Natural killer cell (primary cell): ENCODE data around the gene PPFIBP2. TPM values are rescaled to one million over a fixed set of nuclear protein-coding genes. Genes with fewer than 3 reads are reported as not detected.

Experiments
- ATAC-seq, 3 donors: fragments of 150-1000 bp in 2 of 3; fragments of 200-7000 bp in 1 of 3; cut with Tn5 transposase; 1 replicate in 1 of 3; 2 replicates in 2 of 3; pipeline ENCODE4 v1.10.0; 2021; ENCODE audit warnings: mild to moderate bottlenecking in 2 of 3, moderate library complexity in 2 of 3
- DNase-seq, 2 donors: peaks; one replicate each; pipeline versions ENCODE4 v3.0.0 to v3.0.0-alpha.2; 2013 to 2021; ENCODE audit warnings: mixed read lengths in 1 of 2
- H3K27ac ChIP-seq: one replicate; pipeline ENCODE4 v1.5.1; 2013; ENCODE audit warnings: mild to moderate bottlenecking, low read length
- H3K27me3 ChIP-seq: one replicate; pipeline ENCODE4 v1.6.1; 2013; ENCODE audit warnings: low read length; ENCODE audit not compliant: control insufficient read depth, insufficient read depth
- H3K36me3 ChIP-seq: one replicate; pipeline ENCODE4 v1.6.1; 2013; ENCODE audit warnings: low read length; ENCODE audit not compliant: control insufficient read depth, insufficient read depth
- H3K4me1 ChIP-seq: one replicate; pipeline ENCODE4 v1.6.1; 2013; ENCODE audit warnings: low read length; ENCODE audit not compliant: control insufficient read depth, insufficient read depth
- H3K4me3 ChIP-seq: one replicate; pipeline ENCODE4 v1.5.1; 2013; ENCODE audit warnings: low read length
- H3K9me3 ChIP-seq: one replicate; pipeline ENCODE4 v1.6.1; 2013; ENCODE audit warnings: low read length; ENCODE audit not compliant: control insufficient read depth, insufficient read depth
- H3K27ac Mint-ChIP-seq, 2 donors: one replicate each; pipeline ENCODE4 v1.8.0; 2022; ENCODE audit warnings: mild to moderate bottlenecking in 2 of 2, mixed read lengths in 2 of 2, moderate library complexity in 1 of 2
- H3K27me3 Mint-ChIP-seq, 2 donors: one replicate each; pipeline ENCODE4 v1.8.0; 2022; ENCODE audit warnings: low read depth in 2 of 2, mixed read lengths in 2 of 2
- H3K36me3 Mint-ChIP-seq: one replicate; pipeline ENCODE4 v1.8.0; 2022; ENCODE audit warnings: mixed read lengths
- H3K4me1 Mint-ChIP-seq, 2 donors: one replicate each; pipeline ENCODE4 v1.8.0; 2022; ENCODE audit warnings: mixed read lengths in 2 of 2
- H3K4me3 Mint-ChIP-seq: one replicate; pipeline ENCODE4 v1.8.0; 2022; ENCODE audit warnings: mild to moderate bottlenecking, moderate library complexity, mixed read lengths
- H3K9me3 Mint-ChIP-seq, 2 donors: one replicate each; pipeline ENCODE4 v1.8.0; 2022; ENCODE audit warnings: mixed read lengths in 2 of 2
- CTCF ChIP-seq: fragments of 200-600 bp; IDR thresholded peaks from one replicate; pipeline ENCODE4 v1.8.0; 2022; ENCODE audit warnings: antibody characterized with exemption
- WGBS: methylation state at CpG from one replicate; pipeline ENCODE4 v1.1.7; 2013; ENCODE audit warnings: missing lambda C conversion rate; ENCODE audit not compliant: insufficient coverage; 5-methylcytosine and 5-hydroxymethylcytosine counted together
- intact Hi-C: fragments of 100-400 bp; cut with micrococcal nuclease; formaldehyde crosslinking; loops from one replicate; pipeline ENCODE4 v1.14.2; 2022
- total RNA-seq, 4 donors: library from RNA; stranded (reverse); fragments of 120-200 nt in 1 of 4; gene quantifications; one replicate each; pipeline versions ENCODE4 v1.2.3 to v1.2.4, GENCODE V29; 2013 to 2022

PPFIBP2 gene
- total RNA-seq, 3 donors from 2014 or later (not counting 1 experiment from before 2014, with no cell fraction given): 15.1 to 23.7 (median 23.1) TPM

DNA sequence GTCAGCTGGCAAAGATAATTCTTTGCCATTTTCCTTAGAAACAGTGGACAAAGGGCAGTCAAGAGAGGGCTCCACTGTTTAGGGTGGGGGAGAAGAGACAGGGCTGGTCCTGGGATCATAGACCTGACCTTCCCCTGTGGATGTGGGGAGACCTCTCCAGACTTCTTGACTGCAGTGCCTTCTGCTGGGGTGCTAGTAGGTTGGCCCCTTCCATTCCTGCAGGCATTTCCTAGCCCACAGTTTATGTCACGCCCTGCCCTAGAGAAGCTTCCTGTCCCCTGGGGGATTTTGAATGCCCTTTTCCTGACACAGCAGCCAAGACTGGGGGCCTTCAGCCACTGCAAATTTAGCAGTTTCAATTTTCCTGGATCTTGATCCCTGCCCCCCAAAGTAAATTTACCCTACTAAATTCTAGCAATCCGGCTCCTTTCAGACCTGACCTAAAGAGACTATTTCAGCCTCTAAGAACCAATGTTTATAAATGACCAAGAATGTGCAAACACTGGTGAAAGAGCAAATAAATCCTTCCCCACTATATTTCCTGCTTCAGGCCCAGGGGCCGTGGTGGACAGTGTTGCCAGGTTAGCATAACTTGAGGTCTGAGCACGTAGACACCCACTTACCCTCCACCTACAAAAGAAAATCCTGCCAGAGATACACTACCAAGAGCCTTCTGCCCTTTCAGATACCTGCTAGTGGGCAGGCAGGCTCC lies 58.4 kb downstream of the PPFIBP2 start:
- Histone ChIP-seq H3K27me3 (no peaks in the 10 kb centered on the region), H3K9me3 (no peaks in the 10 kb centered on the region), H3K36me3 (no peaks in the 10 kb centered on the region), H3K27ac (no peak overlapping the region), H3K4me1 (peaks cover 10% of the 10 kb centered on the region), H3K4me3 (no peak overlapping the region)
- no peaks in the 10 kb centered on the region for H3K9me3 Mint-ChIP-seq
- WGBS: 83% methylated on average over 4 of the region's 4 CpGs
- H3K4me1 Mint-ChIP-seq: peaks cover 14 to 28% of the 10 kb centered on the region in 2 donors
- H3K4me3 Mint-ChIP-seq: no peak overlapping the region
- H3K36me3 Mint-ChIP-seq: no peaks in the 10 kb centered on the region
- no peak for TF ChIP-seq CTCF
- peaks cover 0 to 14% of the 10 kb centered on the region in 2 donors for H3K27me3 Mint-ChIP-seq
- H3K27ac Mint-ChIP-seq: peak overlapping the region in 1 of 2 donors; percentile 52
- ATAC-seq (no peak), DNase-seq (no peak)
- intact Hi-C loops: no loop called here

DNA sequence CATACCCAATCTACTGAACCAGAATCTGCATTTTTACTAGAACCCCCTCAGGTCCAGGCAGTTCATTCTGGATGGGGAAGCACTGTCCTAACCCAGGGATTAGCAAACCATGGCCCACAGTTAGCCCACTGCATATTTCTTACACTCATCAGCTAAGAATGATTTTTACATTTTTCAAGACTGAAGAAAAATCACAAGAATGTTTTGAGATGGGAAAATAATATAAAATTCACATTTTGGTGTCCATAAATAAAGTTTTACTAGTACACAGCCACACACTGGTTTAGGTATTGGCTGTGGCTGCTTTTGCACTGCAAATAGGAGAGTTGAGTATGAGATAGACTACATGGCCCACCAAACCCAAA lies 59.4 kb downstream of the PPFIBP2 start:
- H3K36me3 ChIP-seq: no peaks in the 10 kb centered on the region
- TF ChIP-seq CTCF: no peak
- DNase-seq (no peak), ATAC-seq (no peak)
- H3K4me1 ChIP-seq: peaks cover 20% of the 10 kb centered on the region
- intact Hi-C loops: no loop called here
- Mint-ChIP-seq H3K27me3 (peaks cover 0 to 24% of the 10 kb centered on the region in 2 donors), H3K4me1 (peaks cover 24 to 38% of the 10 kb centered on the region in 2 donors), H3K4me3 (no peak overlapping the region), H3K27ac (no peak overlapping the region), H3K36me3 (no peaks in the 10 kb centered on the region), H3K9me3 (no peaks in the 10 kb centered on the region)
- H3K27ac ChIP-seq: no peak overlapping the region
- H3K27me3 ChIP-seq: no peaks in the 10 kb centered on the region
- no peak overlapping the region for H3K4me3 ChIP-seq
- no peaks in the 10 kb centered on the region for H3K9me3 ChIP-seq

- 84% methylated on average over 9 of the region's 9 CpGs for WGBS
- TF ChIP-seq CTCF: no peak
- H3K27me3 ChIP-seq: no peaks in the 10 kb centered on the region
- H3K4me3 ChIP-seq: no peak overlapping the region
- H3K4me1 Mint-ChIP-seq: peaks cover 29 to 43% of the 10 kb centered on the region in 2 donors
- H3K9me3 ChIP-seq: no peaks in the 10 kb centered on the region
- peaks cover 24% of the 10 kb centered on the region for H3K4me1 ChIP-seq
- H3K9me3 Mint-ChIP-seq: no peaks in the 10 kb centered on the region
- intact Hi-C loops: no loop called here
- H3K27me3 Mint-ChIP-seq: peaks cover 2 to 29% of the 10 kb centered on the region in 2 donors
- H3K36me3 ChIP-seq: no peaks in the 10 kb centered on the region
- no peak overlapping the region for H3K27ac ChIP-seq
- no peak overlapping the region for H3K27ac Mint-ChIP-seq
- ATAC-seq (no peak), DNase-seq (no peak)
- H3K4me3 Mint-ChIP-seq: no peak overlapping the region
- H3K36me3 Mint-ChIP-seq: no peaks in the 10 kb centered on the region
Measured at GRCh38 chr11:7573558-7574296, 59.9 kb downstream of the PPFIBP2 start.
